Calu3 (cell line): ENCODE data around the gene SVOP. TPM values are rescaled to one million over a fixed set of nuclear protein-coding genes. Genes with fewer than 3 reads are reported as not detected.
A peak's percentile ranks its signal among the peaks of the same experiment; 100 is the strongest.

ENCODE experiments used
- Bru-seq: library from RNA; stranded (reverse); fragments of 400-500 nt; gene quantifications from one replicate; lab custom pipeline; 2021; lab: Mats Ljungman, UMichigan
- BruChase-seq, 2 experiments: library from RNA; stranded (reverse); fragments of 400-500 nt; gene quantifications; one replicate each; lab custom pipeline; 2021; lab: Mats Ljungman, UMichigan
- BruUV-seq: library from RNA; stranded (reverse); fragments of 400-500 nt; replicated peaks from 2 replicates; lab custom pipeline; 2021; lab: Mats Ljungman, UMichigan
- CTCF ChIA-PET: fragments of 300-600 bp; sonication (Branson Sonifier 250); formaldehyde crosslinking; loops from one replicate; lab custom pipeline; 2022; ENCODE audit warnings: antibody characterized with exemption; lab: Charles Lee
- DNase-seq: peaks from one replicate; pipeline ENCODE4 v3.0.0; 2022
- H3K27ac Mint-ChIP-seq: one replicate; pipeline ENCODE4 v1.8.0; 2022; ENCODE audit warnings: mixed read lengths; ENCODE audit not compliant: unreplicated experiment
- H3K27me3 Mint-ChIP-seq: one replicate; pipeline ENCODE4 v1.8.0; 2022; ENCODE audit warnings: mixed read lengths; ENCODE audit not compliant: unreplicated experiment
- H3K36me3 Mint-ChIP-seq: one replicate; pipeline ENCODE4 v1.8.0; 2022; ENCODE audit warnings: mild to moderate bottlenecking, moderate library complexity, mixed read lengths; ENCODE audit not compliant: insufficient read depth, unreplicated experiment
- H3K4me1 Mint-ChIP-seq: one replicate; pipeline ENCODE4 v1.8.0; 2022; ENCODE audit warnings: mild to moderate bottlenecking, low read depth, mixed read lengths; ENCODE audit not compliant: unreplicated experiment
- H3K4me3 Mint-ChIP-seq: one replicate; pipeline ENCODE4 v1.8.0; 2022; ENCODE audit warnings: mild to moderate bottlenecking, low read depth, moderate library complexity, mixed read lengths; ENCODE audit not compliant: unreplicated experiment
- H3K9me3 Mint-ChIP-seq: one replicate; pipeline ENCODE4 v1.8.0; 2022; ENCODE audit warnings: low read depth, mixed read lengths; ENCODE audit not compliant: unreplicated experiment
- CTCF ChIP-seq: fragments of 200-600 bp; IDR thresholded peaks from one replicate; pipeline ENCODE4 v1.8.0; 2022; ENCODE audit warnings: antibody characterized with exemption; ENCODE audit not compliant: unreplicated experiment
- intact Hi-C: fragments of 100-400 bp; cut with micrococcal nuclease; formaldehyde crosslinking; loops from one replicate; pipeline ENCODE4 v1.10.0; 2022; ENCODE audit not compliant: unreplicated experiment
- long read RNA-seq: library from polyadenylated mRNA; stranded (forward); transcript quantifications from one replicate; pipeline ENCODE4 v2.0.0, GENCODE V29; 2022
- total RNA-seq: library from RNA; stranded (reverse); gene quantifications from 2 replicates; pipeline ENCODE4 v1.2.3, GENCODE V29; 2022

Gene SVOP
- total RNA-seq (not detected in 2 replicates), Bru-seq, nascent RNA (percentile 5 among the genes with signal in this experiment), BruChase-seq, experiment 1, labeled RNA remaining after a 6-hour chase (not detected), BruChase-seq, experiment 2, labeled RNA remaining after a 2-hour chase (percentile 2 among the genes with signal in this experiment)
- long read RNA-seq, result 0 reads

- no peak within 1 kb of the TSS for H3K4me3 Mint-ChIP-seq
- CTCF ChIA-PET, result interaction anchor here (0.6 to 0.8 kb wide), 3 partner anchors 13 to 55 kb away, joined by 3 to 9 read pairs (median 3); no protein-coding TSS in a partner anchor
- no TSS peak for BruUV-seq
- H3K4me1 Mint-ChIP-seq, result no peaks in the 10 kb centered on the region
- H3K27ac Mint-ChIP-seq, result no peak within 1 kb of the TSS
- no peak for TF ChIP-seq CTCF
- intact Hi-C loops, result loop anchor here (1.0 kb wide), 1 partner anchor 31 kb away; the partner anchor contains the start of gene USP30
- H3K9me3 Mint-ChIP-seq, result no peaks in the 10 kb centered on the region
- peaks cover 39% of the 10 kb centered on the region for H3K27me3 Mint-ChIP-seq
- no peaks in the 10 kb centered on the region for H3K36me3 Mint-ChIP-seq
- peak; percentile 81 for DNase-seq
These were observed at the start of gene SVOP for GRCh38 chr12:109020796-109021380. SVOP (minus strand) TSS chr12:109021068; CDS start chr12:109020868, 200 bp downstream.

GRCh38 chr12:109069307-109070271 is 48.7 kb upstream of the SVOP start:
- intact Hi-C loops, result no loop called here
- BruUV-seq, result no TSS peak
- Mint-ChIP-seq H3K36me3 (peaks cover 5% of the 10 kb centered on the region), H3K27ac (no peak overlapping the region), H3K9me3 (no peaks in the 10 kb centered on the region), H3K4me1 (no peaks in the 10 kb centered on the region), H3K4me3 (no peak overlapping the region), H3K27me3 (no peaks in the 10 kb centered on the region)
- no peak for TF ChIP-seq CTCF
- DNase-seq, result no peak
- CTCF ChIA-PET, result no interaction called here

GRCh38 chr12:109065853-109066193 is 45.0 kb upstream of the SVOP start:
- Mint-ChIP-seq H3K4me3 (no peak overlapping the region), H3K27ac (no peak overlapping the region), H3K4me1 (no peaks in the 10 kb centered on the region), H3K9me3 (no peaks in the 10 kb centered on the region), H3K27me3 (no peaks in the 10 kb centered on the region), H3K36me3 (no peaks in the 10 kb centered on the region)
- no TSS peak for BruUV-seq
- TF ChIP-seq CTCF, result no peak
- intact Hi-C loops, result no loop called here
- CTCF ChIA-PET, result no interaction called here
- DNase-seq, result no peak

GRCh38 chr12:109065154-109065852 is 44.4 kb upstream of the SVOP start:
- CTCF ChIA-PET, result no interaction called here
- intact Hi-C loops, result no loop called here
- Mint-ChIP-seq H3K27ac (no peak overlapping the region), H3K4me1 (no peaks in the 10 kb centered on the region), H3K36me3 (no peaks in the 10 kb centered on the region), H3K9me3 (no peaks in the 10 kb centered on the region), H3K4me3 (no peak overlapping the region), H3K27me3 (no peaks in the 10 kb centered on the region)
- BruUV-seq, result no TSS peak
- no peak for DNase-seq
- TF ChIP-seq CTCF, result no peak
